GM18502 (cell line): ENCODE data around the gene IL2RG.

ENCODE experiments used
- ATAC-seq: cut with Tn5 transposase; IDR thresholded peaks from one replicate; pipeline ENCODE4 v1.9.1; 2021; ENCODE audit warnings: mild to moderate bottlenecking; ENCODE audit not compliant: unreplicated experiment, poor library complexity

Gene IL2RG

GRCh38 chrX:71111141-71111843 is at the start of gene IL2RG:
IL2RG (minus strand) TSS chrX:71111577; CDS start chrX:71111539, 38 bp downstream.
- ATAC-seq: peak; percentile 89

GRCh38 chrX:71160475-71160874 is 49.1 kb upstream of the IL2RG start:
- no peak for ATAC-seq

DNA sequence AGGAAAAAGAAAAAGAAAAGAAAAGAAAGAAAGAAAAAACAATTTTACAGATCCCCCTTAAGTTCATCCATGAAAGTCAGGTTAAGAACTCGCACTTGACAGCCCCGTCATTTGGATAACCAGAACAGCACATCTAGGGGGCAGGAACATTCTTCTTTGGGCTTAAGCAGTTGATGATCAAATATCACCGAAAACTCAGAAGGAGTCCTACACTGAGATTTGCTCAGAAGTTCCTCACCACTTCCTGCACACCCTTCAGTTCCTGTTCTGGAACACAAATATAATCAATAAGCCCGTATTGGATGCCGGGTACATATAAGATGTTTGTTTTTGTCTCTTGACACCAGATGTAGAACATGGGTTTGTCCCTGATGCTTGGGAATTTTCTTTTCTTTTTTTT is 48.0 kb upstream of the IL2RG start:
- ATAC-seq: no peak

- ATAC-seq: no peak
Measured at GRCh38 chrX:71158603-71159002, 47.2 kb upstream of the IL2RG start.

- no peak for ATAC-seq
Measured at GRCh38 chrX:71154641-71155040, 43.3 kb upstream of the IL2RG start.

GRCh38 chrX:71154196-71154595 is 42.8 kb upstream of the IL2RG start:
- ATAC-seq: no peak

DNA sequence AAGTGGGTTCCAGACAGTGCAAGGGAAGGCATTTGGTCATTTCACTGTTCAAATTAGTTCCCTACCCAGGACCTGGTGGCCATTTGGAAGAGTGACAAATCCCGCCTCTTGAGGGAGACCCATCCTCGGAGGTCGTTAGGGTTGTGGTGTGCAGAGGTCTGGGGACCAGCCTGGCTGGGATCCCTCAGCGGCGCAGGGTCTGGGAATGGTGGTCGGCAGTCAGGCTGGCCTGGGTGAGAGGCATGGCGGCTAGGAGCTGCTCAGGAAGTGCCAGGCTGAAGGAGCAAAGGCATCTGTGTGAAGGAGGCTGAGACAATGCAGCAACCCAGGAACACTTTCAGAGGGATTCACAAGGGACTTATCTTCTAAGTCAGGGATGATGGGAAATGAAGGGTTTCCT is 40.0 kb upstream of the IL2RG start:
- no peak for ATAC-seq

DNA sequence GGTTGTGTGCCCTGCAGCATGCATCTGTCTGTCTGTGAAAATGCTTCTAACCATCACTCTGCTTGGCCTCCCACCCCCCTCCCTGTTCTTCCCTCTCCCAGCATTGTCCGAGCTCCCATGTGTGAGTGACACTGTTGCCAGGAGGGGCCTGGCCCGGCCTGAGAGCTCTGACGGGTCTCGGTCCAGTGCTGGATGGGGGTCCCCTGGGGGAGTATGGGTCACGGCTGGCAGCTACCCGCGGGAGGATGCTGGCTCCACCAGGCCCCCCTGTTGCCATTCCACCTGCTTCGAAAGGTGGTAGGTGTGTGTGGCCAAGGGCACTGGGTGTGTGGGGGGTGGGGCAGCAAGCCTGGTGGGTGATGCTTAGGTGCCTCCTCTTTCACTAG is 36.9 kb upstream of the IL2RG start:
- ATAC-seq: no peak

DNA sequence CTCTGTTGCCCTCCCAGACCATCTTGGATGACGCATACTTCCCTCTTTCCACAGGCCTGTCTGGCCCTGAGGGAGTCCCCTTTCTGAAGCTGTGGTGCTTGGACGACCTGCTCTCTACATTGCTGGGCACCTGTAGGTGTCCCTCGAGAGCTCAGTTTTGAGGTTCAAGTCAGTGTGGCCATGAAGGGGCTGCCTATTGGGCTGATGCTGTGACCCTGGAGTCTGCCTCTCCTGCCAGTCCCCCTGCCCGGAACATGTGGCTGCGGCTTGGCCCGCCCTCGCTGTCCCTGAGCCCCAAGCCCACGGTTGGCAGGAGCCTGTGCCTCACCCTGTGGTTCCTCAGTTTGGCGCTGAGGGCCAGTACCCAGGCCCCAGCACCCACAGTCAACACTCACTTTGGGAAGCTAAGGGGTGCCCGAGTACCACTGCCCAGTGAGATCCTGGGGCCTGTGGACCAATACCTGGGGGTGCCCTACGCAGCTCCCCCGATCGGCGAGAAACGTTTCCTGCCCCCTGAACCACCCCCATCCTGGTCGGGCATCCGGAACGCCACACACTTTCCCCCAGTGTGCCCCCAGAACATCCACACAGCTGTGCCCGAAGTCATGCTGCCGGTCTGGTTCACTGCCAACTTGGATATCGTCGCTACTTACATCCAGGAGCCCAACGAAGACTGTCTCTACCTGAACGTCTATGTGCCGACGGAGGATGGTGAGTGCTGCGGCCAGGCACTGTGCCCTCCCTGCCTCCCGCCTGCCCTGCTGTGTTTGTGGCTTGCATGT is 36.3 kb upstream of the IL2RG start:
- no peak for ATAC-seq

DNA sequence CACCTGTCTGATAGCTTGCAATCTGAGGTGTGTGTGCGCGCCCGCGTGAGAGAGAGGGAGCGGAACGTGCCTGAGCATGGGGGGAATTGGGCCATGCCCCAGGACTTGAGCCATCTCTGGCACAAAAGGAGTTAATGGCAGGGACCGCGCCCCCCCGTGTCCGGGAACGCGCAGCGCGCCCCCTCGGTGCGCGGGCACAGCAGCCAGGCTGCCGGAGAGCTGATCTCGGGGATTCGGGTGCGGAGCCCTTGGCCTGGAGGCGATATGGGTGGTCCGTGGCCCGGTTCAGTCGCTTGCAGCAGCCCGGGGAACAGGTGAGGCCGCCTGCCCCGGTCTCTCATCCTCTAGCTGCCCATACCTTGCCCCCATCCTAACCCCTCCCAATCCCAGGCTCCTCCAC is 33.3 kb upstream of the IL2RG start, which contains the start of gene NLGN3:
TSS of gene NLGN3 (plus strand) at position 191 of the 400 bp plus-strand sequence. CDS start 2,909 bp downstream, outside the sequence.
- ATAC-seq: no peak

- ATAC-seq: no peak
Measured at GRCh38 chrX:71143508-71143907, 32.1 kb upstream of the IL2RG start.

DNA sequence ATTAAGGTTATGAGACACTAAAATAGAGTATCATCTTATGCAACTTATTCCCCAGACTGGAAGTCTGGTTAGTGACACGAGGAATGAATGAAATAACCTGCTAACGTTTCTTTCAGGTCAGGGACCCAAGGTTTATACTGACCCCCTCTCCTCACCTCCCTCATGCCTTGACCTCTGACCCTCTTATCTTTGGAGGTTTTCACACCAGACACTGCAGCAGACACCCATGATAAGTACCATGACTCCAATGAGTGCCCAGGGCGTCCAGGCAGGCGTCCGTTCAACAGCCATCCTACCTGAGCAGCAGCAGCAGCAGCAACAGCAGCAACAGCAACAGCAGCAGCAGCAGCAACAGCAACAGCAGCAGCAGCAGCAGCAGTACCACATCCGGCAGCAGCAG is 29.1 kb upstream of the IL2RG start:
- ATAC-seq: no peak

DNA sequence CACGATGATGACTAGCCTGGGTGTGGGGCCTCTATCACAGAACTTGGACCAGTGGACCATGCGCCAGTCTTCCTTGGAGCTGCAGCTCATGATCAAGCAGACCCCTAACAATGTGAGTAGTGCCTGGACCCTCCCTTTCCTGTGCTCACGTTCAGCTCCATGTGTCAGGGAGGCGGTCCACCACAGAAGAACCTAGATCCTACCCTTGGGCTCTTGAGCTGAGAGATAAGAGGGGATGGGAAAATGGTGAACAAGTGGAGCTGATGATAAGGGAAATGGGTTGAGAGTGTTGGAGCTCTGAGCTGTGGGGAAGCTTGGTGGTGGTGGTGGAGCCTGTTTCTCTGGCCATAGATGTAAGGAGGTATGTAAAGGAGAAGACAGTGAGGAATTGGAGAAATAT is 20.1 kb upstream of the IL2RG start:
- no peak for ATAC-seq

DNA sequence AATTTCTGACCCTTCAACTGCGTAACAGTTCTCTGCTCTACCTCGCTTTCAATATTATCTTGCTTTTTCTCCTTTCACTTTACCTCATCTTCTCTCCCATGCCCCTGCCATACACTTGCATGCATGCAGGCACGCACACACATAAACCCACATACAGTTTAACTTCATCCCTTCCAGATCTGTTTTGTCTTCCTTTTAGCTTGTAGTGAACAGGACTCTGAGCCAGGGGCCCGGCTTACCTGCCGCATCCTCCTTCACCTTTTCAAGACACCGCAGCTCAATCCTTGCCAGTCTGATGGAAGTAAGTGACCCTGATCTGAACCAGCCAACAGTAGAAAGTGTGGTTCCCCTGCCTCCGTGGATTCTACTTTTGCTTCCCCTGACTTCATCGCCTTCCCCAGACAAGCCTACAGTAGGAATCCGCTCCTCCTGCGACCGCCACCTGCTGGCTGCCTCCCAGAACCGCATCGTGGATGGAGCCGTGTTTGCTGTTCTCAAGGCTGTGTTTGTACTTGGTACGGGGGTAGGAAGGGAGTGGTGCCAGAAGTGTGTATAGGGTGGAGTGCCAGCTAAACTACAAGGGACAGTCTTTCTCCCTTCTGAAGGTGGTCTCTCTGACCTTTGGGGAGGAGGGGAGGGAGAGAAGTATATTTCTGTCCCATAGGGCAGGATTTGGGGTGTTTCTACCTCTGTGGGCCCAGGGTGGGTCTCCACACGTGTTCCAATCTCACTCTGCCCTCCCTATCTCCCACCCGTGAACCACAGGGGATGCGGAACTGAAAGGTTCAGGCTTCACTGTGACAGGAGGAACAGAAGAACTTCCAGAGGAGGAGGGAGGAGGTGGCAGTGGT is 17.8 kb upstream of the IL2RG start:
- ATAC-seq: peak; percentile 78

DNA sequence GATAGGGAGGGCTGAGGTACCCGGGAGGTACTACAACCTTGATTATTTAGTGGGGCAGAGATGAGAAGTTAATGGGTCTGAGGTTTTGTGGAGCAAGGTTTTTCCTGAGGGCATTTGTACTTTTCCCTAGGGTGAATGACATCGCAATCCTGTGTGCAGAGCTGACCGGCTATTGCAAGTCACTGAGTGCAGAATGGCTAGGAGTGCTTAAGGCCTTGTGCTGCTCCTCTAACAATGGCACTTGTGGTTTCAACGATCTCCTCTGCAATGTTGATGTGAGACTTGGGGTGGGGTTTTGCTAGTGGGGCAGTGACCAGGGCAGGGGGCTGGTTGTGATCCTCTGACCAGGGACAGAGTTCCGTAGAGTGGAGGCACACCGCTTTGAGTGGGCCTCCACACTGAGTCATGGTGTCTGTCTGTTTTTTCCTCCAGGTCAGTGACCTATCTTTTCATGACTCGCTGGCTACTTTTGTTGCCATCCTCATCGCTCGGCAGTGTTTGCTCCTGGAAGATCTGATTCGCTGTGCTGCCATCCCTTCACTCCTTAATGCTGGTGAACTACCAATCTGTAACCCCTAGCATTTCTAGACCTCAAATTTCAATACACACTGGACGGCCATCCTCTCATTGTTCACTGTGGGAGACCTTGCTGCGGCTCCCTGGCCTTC is 16.9 kb upstream of the IL2RG start:
- no peak for ATAC-seq

- ATAC-seq: no peak
Measured at GRCh38 chrX:71118985-71119535, 7.7 kb upstream of the IL2RG start.

GRCh38 chrX:71118032-71118984 is 6.9 kb upstream of the IL2RG start, which contains the start of gene MED12:
MED12 (plus strand) TSS chrX:71118596; CDS start chrX:71118755, 159 bp downstream.
- peak; percentile 86 for ATAC-seq

- ATAC-seq: no peak
Measured at GRCh38 chrX:71117358-71117757, 6.0 kb upstream of the IL2RG start.

GRCh38 chrX:71111921-71112431 is 599 bp upstream of the IL2RG start:
- ATAC-seq: peak; percentile 29
